Stimulated activated CD4-positive, alpha-beta T cell treated with anti-CD3 and anti-CD28 coated beads, Interleukin-1b, Interleukin-23, amount 100 ng/mL, for 1 hour (primary cell): ENCODE results near the gene XRCC3.
"Not testable (repeated sequence)": the region's sequence is repeated elsewhere in the genome, so short reads cannot be mapped to it uniquely, and the experiment has no call there.

Source experiments
- DNase-seq, 2 donors: peaks; one replicate each; pipeline ENCODE4 v3.0.0-alpha.2; 2020; ENCODE audit warnings: low read depth in 2 of 2

XRCC3 gene

DNA sequence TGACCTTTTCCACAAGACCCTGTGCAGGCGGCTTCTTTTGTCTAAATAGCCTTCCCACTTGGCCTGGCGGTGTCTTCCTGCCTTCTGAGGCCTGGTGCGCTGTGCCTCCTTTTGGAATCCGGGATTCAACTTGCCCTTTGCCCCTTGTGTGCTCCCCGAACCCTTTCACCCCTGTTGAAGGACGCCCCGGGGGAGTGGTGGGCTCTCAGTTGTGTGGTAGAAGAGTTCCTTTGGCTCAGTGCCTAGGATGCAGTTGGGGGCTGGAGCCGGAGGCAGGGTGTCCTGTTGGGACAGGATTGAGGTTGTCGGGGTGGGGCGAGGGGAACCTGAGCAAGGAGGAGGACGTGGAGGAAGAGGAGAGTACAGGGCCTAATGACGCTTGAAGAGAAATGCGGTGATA lies 51.7 kb downstream of the XRCC3 start:
- no peak for DNase-seq

DNA sequence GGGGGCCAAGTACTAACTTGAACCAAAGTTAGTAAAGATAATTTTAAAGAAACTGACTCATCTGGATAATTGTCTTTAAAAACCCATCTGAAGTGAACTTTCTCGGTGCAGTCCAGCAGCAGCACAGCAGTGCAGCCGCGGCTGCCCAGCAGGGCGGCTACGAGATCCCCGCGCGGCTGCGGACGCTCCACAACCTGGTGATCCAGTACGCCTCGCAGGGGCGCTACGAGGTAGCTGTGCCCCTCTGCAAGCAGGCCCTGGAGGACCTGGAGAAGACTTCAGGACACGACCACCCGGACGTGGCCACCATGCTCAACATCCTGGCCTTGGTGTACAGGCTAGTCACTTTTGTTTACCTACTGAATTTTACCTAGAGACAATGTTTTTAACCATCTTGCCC lies 52.7 kb downstream of the XRCC3 start:
- no peak for DNase-seq

DNA sequence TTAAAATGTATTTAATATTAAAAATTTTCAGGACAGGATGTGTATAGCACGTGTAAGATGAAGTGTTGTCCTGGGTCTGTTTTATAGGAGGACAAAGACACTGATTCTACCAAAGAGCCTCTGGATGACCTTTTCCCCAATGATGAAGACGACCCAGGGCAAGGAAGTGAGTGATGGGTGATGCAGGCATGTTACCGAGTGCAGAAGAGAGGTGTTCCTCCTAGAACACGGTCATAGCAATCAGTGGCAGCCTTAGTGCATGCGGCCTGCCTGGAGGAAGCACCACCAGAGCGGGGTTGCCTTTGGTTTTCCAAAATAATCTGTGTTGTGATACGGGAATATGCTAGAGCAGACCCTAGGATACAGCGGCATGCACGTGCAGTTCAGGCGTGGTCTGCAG lies 53.2 kb downstream of the XRCC3 start:
- no peak for DNase-seq

DNA sequence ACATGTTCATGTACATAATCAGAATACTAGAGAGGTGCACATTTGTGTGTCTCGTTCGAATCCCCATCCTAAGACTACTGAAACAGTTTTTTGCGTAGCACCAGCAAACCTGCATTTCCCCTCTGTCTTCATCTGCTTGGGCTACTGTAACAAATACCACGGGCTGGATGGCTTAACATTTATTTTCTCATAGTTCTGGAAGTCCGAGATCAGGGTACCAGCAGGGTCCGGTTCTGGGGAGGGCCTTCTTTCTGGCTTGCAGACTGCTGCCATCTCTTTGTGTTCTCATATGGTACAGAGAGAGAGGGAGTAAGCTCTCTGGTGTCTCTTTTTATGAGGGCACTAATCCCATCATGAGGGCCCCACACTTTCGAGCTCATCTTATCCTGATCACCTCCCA lies 55.6 kb downstream of the XRCC3 start:
- no peak for DNase-seq

DNA sequence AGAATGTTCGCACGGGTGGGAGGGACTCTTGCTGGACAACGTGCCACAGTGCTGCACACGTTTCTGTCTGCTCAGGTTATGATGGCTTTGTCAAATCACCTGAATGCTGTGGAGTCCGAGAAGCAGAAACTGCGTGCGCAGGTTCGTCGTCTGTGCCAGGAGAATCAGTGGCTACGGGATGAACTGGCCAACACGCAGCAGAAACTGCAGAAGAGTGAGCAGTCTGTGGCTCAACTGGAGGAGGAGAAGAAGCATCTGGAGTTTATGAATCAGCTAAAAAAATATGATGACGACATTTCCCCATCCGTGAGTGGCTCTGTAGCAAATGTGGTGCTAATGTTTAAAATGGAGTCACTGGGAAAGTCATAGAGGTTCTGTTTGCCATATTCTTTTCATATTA lies 57.8 kb downstream of the XRCC3 start:
- DNase-seq: no peak

DNA sequence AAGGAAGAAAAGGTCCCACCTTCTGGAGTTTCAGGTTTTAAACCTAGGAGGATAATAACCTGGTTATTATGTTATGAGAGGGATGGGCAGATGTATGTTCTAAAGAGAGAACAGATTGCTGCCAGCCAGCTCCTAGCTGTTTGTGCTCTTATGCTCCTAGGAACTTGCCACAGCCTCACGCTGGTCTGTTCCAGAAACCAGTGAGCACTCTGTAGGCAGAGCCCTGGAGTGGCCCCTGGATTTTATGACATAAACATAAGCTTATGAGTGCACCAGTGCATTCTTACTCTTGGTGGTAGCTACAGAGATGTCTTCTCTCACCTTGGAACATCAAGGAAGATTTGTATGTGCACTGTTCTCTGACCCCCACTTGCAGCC lies 58.5 kb downstream of the XRCC3 start:
- DNase-seq: no peak

DNA sequence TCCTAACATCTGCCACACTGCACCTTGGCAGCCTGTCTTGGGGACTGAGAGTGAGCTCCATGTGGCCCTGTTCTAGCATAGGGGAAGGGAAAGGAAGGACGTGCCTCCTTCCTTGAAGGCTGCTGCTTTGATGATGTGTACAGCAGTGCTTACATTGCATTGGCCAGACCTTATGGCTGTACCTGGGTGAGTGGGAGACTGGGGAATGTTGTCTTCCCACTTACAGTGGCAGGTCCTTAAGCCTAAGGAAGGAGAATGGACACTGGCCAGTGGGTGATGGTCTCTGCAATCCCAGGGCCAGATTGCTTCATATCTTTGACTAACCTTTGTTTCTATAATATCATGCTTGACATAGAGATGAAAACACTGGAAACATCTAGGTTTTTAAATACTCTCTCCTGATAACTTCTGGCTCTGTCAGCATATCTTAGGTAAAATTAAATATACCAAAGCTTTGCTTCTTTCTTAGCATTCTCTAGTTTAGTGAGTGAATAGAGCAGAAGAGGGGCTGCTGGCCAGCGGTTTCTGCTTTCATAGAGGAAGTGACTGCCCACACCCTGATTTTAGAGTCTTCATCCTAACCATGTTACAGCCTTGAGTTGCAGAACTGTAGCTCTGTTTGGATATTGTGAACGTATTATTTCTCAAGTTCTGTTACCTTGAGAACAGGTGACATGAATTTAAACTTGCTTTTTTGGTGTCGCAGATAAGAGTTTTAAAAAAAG lies 59.1 kb downstream of the XRCC3 start:
- no peak for DNase-seq

DNA sequence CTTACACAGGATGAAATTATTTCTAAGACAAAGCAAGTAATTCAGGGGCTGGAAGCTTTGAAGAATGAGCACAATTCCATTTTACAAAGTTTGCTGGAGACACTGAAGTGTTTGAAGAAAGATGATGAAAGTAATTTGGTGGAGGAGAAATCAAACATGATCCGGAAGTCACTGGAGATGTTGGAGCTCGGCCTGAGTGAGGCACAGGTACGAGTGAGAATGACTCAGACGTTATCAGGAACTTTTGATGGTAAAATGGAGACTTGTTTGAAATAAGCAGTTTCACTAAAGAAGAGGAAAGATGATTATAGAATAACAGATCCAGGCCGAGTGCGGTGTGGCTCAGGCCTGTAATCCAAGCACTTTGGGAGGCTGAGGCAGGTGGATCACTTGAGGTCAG lies 60.6 kb downstream of the XRCC3 start:
- no peak for DNase-seq

DNA sequence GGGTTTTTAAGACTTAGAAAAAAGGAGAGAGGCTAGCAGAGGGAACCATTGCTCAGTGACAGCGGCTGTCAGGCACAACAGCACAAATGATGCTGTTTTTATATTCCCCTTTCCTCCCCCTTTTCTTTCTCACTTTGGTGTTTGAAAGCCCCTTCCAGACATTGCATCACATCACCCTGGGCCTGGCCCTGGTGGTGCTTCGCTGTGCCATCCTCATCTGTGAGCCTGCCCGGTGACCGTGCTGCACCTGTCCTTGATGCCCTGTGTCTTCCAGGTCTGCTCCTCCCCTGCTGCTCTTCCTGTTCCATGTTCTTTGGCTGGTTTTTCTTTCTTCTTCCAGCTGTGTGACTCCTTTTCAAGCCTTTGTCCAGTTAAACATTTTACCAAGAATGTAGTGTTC lies 61.4 kb downstream of the XRCC3 start:
- no peak for DNase-seq

DNA sequence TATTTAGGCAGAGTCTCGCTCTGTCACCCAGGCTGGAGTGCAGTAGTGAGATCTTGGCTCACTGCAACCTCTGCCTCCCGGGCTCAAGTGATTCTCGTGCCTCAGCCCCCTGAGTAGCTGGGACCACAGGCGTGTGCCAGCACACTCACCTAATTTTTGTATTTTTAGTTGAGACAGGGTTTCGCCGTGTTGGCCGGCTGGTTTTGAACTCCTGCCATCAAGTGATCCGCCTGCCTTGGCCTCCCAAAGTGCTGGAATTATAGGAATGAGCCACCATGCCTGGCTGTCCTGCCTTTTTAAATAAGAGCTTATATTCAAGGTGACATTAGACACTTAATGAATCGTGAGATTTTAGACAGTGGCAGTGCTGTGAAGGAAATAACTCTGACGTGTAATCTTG lies 61.9 kb downstream of the XRCC3 start:
- not testable (repeated sequence) for DNase-seq

DNA sequence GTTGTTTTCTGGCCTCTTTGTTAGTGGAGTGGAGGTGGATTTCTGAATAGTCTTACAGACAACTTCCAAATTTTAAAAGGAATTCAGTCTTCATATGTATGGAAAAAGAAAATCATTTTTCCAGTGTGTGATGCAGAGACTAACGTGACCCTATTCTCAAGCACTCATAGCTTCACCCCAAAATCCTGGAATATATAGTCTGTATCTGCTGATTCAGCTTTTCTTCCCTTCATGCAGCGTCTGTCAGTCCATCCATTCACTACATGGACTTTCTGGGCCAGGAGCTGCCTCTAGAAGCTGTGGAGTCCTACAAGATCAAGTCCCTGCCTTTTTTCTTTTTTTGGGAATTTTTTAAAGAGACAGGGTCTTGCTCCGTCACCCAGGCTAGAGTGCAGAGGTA lies 62.4 kb downstream of the XRCC3 start:
- no peak for DNase-seq

DNA sequence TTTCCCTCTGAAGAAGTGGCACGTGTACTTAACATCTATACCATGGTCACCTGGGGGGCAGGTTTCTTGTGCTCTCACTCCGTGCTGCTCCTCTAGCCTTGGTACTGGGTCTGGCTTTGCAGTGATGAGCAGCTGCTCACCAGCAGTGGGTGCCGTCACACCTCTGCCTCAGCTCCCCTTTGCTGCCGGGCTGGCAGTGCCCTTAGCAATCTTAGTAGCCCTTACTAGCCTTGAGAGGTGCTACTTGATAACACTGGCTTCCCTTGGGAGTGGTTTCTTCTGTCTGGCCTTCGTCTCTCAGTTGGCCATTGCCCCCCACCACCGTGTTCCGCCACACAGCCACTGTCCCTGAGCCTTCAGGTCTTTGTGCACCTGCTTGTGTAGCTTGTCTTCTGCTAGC lies 63.7 kb downstream of the XRCC3 start:
- no peak for DNase-seq

DNA sequence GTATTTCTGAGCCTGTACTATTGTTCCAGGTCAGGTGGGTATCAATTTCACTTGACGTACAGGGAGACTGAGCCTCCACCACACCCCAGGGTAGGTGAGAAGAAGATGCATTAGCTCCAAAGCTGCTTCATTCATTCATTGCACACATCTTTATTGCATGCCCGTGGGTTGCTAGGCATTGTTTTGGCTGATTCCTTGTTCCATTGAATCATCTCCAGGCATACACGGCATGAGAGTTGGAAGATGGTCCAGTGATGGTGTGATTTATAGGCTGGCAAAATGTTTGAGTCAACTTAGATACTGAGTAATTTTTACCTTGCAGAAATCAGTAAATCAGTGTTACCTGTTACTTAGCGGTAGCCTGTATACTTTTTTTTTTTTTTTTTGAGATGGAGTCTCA lies 65.0 kb downstream of the XRCC3 start:
- no peak for DNase-seq

DNA sequence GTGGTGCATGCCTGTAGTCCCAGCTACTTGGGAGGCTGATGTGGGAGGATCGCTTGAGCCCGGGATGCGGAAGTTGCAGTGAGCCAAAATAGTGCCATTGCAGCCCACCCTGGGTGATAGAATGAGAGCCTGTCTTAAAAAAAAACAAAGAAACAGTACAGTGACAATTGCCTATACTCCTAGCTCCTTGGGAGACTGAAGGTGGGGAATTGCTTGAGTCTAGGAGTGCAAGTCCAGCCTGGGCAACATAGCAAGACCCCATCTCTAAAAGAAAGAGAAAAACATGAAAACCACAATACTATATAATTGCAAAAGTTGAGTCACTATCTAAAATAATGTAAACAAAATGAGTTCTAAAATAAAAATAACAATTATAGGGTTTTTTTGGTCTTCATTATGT lies 66.2 kb downstream of the XRCC3 start:
- no peak for DNase-seq
